CD1c-positive myeloid dendritic cell (primary cell): ENCODE data around the gene ZNF235.
A peak's percentile ranks its signal among the peaks of the same experiment; 100 is the strongest.
"Not testable (repeated sequence)": the region's sequence is repeated elsewhere in the genome, so short reads cannot be mapped to it uniquely, and the experiment has no call there.

ENCODE experiments used
- DNase-seq: peaks from one replicate; pipeline ENCODE4 v3.0.0-alpha.2; 2016; ENCODE audit errors: extremely low spot score

Gene ZNF235

DNA sequence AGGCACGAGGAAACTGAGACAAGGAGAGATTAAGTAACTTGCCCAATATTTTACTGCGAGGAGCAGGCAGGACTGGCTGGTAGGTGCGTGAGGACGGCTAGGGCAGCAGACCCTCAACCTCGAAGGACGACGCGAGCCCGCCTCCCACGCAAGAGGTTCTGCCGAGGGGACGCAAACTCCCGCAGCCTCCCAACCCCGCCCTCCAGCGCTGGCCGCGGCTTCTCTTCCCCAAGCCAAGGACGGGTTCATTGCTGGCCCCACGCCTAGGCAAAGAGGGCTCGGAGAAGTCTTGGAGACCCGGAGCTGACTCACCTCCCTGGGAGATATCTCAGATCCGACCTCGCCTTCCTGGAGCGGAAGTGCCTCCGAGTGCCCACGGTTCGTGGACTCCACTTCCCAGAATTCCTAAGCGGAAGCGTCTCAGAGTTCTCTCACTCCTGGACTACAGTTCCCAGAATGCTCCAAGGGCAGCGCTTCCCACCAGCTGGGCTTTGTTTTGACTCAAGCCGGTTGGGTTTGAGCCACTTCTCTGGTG lies at the start of gene ZNF235:
TSS of gene ZNF235 (minus strand) at position 367 of the 535 bp plus-strand sequence. CDS start 1,621 bp downstream, outside the sequence.
- peak; percentile 95 for DNase-seq

DNA sequence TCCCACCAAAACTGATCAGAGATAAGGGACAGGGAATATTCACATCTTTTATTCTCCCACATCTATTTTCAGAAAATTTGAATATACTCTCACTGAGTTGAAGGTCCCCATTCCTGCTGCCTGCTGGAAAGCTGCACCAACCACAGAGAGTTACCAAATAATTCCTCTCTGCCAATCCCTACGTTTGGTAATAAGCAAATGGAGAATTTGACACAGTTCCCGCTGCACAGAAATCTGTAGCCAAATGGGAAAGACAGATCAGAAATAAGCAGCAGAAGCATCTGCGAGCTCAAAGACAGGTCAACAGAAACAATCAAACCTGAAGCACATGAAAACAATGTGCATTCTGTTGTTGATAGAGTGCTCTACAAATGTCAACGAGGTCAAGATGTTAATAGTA lies 41.7 kb upstream of the ZNF235 start:
- no peak for DNase-seq

DNA sequence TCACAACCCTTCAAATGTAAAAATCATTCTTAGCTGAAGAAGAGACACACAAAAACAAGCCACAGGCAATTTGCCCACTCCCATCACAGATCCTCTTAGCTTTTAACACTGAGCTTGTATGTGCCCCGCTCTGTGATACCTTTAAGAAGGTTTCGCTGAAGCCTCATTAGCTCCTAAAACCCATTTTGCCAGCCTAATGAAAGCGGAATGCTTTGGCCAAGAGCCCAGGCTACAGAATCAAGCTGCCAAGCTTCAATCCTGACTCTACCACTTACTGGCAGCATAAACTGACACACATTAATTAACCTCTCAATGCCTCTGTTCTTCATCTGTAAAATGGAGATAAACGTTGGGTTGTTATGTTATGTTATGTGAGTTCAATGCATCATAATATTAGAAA lies 41.1 kb upstream of the ZNF235 start:
- DNase-seq: no peak

DNA sequence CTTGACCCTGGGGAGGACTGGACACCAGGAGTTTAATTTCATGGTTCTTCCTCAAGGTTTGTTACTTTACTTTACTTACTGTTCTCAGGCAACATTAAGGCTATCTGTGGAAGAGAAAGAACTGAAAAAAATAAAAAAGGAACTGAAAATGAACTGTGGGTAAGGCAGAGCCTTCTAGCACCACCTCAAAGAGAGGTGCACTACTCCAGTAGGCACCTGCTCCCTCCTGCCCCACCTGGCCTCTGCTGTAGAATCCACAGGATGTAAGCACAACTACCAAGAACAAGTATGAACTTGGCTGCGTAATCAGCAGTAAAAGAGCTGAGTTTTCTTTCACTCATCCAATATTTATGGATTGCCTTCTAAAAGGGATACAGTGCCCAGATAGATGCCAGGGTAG lies 39.4 kb upstream of the ZNF235 start:
- DNase-seq: no peak

DNA sequence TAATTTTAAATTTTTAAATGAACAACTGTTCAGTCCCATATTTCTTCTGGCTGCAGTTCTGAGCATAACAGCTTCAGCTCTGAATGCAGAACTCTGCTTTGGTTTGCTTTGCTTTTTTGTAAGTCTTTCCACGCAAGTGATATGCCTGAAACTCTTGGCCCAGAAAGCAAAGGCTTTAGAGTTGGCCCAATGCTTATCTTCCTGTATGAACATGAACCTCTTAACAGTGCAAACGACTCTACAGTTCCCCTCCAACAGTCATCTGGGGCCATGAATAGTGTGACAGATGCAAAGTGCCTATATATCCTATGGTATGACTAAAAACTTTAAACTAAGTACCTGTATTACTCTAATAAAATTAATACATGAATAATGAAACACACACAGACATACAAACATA lies 37.0 kb upstream of the ZNF235 start:
- DNase-seq: no peak

DNA sequence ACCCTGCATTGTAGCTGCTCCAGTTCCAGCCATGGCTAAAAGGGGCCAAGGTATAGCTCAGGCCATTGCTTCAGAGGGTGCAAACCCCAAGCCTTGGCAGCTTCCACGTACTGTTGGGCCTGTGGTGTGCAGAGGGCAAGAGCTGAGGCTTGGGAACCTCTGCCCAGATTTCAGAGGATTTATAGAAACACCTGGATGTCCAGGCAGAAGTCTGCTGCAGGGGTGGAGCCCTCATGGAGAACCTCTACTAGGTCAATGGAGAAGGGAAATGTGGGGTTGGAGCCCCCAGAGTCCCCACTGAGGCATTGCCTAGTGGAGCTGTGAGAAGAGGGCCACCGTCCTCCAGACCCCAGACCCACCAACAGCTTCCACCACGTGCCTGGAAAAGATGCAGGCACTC lies 29.8 kb upstream of the ZNF235 start:
- not testable (repeated sequence) for DNase-seq

DNA sequence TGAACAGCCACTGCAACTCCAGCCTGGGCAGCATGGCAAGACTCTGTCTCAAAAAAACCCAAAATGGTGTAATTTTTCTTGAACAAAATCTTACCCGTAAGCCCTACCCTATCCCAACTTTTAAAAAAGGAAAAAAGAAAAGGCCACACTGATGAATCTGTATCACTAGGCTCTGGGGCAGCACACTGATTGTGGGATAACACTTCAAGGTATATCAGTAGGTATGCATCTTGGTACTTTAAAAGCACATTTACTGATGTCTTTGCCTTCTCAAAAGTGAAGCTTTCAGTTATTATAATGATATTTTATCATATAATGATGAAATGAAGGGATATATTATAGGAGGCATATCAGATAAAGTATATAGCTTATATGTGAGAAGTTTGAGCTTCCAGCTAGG lies 27.3 kb upstream of the ZNF235 start:
- no peak for DNase-seq

DNA sequence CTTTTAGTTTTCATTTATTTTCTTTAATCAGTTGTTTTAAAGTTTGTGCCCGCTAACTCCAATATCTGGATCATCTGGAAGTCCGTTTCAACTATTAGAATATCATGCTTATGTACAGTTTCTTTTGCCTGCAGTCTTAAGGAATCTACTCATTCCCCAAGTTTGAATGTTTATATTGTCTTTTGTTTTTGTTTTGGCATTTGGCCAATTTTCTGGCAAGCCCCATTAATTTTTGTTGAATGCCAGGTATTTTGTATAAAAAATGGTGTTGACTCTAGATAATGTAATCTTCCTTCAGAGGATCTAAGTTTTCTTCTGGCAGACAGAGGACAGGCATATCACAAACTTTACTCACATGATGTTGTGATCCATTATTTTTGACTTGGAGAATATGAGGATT lies 11.1 kb upstream of the ZNF235 start:
- DNase-seq: no peak

DNA sequence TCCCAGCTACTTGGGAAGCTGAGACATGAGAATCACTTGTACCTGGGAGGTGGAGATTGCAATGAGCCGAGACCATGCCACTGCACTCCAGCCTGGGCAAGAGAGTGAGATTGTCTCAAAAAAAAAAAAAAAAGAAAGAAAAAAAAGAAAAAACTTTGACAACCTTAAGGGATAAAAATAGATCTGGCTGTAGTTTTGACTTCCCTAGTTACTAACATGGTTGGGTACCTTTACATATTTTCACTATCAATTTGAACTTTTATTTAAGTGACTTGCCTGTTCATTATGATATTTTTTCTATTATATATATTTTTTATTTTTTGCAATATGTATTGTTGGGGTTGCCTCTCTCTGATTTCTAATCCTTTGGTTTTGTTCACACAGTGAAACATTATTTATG lies 8.4 kb upstream of the ZNF235 start:
- DNase-seq: no peak

DNA sequence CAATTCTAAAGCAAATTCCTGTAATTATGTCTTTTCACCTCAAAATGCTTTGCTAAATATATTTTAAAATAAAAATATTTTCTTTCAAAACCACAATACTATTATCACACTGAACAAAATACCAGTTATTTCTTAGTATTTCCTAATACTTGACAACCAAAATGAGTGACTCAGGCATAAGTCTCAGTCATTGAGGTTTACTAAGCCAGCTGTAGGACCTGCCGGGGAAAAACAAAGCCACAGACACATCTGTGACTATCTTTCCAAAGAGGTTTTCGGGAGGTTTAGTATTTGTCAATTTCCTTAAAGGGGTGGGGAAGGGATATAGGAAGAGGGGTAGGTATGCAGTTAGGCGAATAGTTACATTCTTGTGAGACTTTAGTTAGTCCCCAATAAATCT lies 3.2 kb upstream of the ZNF235 start:
- no peak for DNase-seq

DNA sequence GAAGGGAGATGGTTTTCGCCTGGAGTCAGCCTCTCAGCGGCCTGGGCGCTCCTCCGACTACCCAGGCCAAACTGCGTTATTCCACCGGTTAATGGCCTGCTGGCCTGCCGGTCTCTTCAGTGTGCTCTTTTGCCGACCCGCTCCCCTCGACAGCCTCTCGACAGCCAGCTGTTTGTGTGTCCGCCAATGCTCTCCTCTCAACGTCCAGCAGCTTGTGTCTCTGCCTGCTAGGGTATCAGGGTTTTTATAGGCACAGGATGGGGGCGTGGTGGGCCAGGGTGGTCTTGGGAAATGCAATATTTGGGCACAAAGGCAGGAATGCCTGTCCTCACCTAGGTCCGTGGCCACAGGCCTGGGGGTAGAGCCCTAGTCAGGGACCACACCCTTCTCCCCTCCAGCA lies 1.5 kb upstream of the ZNF235 start:
- DNase-seq: no peak

DNA sequence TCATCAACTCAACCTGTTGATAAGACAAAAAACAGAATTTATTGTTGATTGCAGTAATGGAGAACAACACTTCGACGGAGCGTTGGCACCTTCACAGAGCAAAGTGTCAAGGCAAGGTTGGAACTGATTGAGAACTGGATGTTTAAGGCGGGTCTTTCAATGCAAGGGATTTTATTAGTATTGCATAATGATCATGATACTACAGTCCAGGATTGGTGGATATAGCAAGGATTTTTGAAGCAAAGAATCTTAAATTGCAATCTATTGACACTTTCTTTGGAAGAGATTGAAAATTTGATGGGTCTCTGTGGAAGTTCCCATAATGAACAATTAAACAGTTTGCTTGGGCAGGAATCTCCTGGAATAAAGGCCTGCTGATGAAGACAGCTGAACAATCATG lies 632 bp upstream of the ZNF235 start:
- DNase-seq: no peak

DNA sequence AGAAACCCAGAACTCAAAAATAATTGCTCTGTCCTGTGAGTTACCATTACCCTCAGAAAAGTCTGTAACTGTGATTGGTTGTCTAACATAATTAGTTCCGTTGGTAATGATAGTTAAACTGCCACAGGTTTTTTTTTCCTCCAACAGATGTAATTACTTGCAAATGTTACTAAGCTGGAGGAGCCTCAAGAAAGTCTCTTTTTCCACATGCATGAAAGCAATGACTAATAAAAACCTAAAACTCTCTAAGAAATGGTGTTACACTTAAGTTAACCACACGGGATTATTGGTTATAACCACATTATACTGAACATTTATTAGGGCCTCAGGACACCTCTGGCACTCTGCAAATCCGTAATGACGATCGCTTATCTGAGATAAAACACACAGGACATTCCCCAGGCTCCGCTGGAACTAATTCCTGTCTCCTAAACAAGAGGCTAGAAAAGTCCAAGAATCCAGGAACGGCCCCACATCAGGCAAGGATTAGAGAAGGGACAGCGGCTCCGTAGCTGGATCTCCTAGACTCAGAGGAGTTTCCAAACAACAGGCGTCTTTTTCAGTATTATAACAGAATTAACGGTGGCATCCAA lies 753 bp downstream of the ZNF235 start:
- DNase-seq: no peak

DNA sequence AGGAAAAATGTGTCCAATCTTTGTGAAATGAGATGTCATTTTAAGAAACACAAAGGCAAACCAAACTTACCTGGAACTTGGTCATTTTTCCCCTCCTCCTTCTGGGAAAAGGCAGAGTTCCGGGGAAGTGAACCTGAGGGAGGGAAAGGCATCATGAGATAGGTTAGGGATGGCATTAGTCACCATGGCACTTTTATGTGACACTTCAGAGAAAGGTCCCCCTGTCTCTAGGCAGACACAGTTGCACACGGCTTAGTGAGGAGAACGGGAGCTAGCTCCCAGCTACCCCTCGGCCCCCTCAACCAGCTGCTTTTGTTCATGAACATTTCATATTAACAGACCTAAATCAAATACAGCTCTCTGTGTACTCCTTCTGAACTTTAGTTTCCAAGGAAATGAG lies 1.5 kb downstream of the ZNF235 start:
- DNase-seq: no peak

DNA sequence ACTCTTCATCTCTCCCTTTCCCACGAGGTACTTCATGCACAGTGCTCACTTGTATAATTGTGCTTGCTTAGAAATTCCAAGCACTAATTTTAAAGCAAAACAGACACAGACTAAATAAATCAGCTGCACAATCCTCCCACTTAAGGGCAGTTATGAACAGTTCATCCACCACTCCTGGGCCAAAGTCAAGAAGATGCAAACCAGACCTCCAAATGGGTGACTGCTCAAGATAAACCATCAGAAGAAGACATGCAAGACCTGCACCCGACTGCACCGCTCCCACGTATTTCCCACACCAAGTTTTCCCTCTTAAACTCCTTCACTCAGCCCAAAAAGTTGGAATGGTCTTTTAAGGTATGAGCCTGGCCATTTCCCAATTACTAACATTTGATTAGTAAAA lies 19.9 kb downstream of the ZNF235 start:
- DNase-seq: no peak

DNA sequence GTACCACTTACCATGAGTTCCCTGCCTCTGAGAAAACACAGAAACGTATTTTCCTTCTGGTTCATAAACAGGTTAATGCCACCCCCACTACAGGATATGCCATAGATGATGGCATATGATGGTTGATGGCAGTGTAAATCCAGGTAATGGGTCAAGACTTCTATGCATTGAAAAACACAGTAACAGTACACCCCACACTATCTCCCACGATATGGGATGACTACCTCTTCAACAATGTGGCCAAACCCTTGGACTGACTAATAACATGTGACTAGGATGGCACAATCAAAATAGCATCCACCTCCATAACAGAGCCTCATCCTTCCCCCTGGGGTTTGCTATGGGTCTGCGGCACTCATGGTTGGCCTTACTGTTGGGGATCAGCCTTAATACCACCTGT lies 22.0 kb downstream of the ZNF235 start:
- no peak for DNase-seq

DNA sequence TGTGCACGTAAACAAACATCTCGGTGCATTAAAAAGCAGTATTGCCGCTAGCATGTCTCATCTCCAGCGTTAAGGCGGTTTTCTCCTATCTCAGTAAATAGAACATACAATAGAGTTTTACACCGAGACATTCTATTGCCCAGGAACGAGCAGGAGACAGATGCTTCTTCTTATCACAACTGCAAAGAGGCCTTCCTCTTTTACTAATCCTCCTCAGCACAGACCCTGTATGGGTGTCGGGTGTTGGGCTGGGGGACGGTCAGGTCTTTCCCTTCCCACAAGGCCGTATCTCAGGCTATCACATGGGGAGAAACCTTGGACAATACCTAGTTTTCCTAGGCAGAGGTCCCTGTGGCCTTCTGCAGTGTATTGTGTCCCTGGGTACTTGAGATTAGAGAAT lies 23.9 kb downstream of the ZNF235 start:
- DNase-seq: no peak

DNA sequence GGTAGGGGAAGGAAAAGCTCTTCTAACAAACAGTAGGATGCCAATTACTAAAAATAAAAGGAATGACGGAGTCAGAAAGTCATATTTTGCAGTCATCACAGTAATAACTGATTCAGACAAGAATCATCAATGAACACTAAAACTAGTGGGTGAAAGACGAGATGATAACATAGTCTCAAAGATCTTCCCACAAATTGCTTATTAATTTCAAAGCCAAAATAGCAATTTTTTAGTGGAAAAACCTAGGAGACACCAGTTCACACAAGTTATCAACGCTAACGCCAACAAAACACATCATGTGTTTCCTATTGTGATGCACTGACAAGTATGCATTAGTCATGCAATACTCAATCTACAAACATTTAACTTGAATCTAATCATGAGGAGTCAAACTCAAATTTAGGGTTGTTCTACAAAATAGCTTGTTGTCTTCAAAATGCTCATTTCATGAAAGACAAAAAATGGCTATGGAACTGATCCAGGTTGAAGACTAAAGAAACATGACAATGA lies 26.6 kb downstream of the ZNF235 start:
- DNase-seq: no peak

DNA sequence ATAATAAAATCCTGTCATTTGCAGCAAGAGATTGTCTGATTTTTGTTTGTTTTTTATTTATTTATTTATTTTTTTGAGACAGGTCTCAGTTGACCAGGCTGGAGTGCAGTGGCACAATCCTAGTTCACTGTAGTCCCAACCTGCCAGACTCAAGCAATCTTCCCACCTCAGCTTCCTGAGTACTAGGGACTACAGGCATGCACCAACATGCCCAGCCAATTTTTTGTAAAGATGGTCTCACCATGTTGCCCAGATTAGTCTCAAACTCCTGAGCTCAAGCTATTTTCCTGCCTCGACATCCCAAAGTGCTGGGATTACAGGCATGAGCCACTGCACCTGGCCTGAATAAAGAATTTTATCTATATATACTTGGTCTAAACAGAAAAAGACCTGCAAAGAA lies 27.5 kb downstream of the ZNF235 start:
- DNase-seq: no peak

DNA sequence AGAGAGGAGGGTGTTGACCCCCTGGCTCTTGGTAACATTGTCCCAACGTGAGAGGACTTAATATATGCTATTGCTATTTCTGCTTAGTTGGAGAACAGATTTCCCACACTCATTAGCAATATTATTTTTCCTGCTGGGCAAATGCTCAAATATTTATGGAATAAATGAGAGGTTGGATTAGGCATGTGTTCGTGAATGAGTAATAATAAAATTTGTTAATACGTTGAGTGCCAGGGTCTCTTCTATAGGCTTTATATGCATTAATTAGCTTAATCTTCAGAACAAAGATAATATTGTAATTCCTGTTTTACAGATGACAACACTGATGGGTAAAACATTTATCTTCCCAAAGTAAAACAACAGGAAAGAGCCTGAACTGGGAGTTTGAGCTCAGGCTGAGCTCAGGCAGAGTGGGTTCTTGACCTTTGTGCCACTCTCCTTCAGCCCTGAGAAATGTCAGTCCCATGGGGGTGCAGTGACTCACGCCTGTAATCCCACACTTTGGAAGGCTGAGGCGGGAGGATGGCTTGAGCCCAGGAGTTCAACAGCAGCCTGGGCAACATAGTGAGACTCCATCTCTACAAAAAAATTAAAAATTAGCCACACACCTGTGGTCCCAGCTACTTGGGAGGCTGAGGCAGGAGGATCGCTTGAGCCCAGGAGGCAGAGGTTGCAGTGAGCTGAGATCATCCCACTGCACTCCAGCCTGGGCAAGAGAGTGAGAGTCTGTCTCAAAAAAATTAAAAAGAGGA lies 44.0 kb downstream of the ZNF235 start:
- DNase-seq: no peak

DNA sequence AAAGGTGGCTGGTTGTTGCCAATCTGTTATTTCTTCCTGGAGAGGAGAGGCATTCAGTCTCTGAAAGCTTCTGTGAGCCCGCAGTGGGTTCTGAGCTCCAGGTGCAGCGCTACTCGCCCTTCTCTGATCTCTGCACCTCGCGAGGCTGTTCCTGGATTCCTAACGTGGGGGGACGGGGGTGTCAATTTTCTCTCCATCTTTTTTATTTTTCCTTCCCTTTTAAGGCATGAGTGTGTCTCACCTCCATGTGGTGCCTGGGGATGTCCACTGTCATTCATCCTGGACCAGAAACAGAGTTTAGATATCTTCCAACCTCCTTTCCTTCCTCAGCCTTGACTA lies 44.5 kb downstream of the ZNF235 start:
- no peak for DNase-seq

DNA sequence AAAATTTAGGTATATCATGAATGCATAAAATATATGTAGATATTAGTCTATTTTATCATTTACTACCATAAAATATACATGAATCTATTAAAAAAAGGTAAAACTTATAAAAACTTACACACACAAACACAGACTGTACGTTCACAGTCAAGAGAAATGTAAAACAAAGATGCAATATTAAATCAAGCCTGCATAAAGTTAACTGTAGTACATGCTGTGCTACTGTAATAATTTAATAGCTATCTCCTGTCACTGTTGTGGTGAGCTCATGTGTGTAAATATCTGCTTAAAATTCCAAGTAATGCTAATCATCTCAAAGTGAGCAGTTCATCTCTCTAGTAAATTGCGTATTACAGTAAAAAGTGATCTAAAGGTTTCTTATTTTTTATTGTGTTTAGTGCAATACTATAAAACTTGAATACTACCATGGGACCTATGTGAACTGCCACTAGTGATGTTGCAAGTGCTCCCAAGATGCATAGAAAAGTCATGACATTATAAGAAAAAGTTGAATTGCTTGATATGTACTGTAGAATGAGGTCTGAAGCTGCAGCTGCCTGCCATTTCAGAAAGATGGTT lies 45.9 kb downstream of the ZNF235 start:
- DNase-seq: no peak

DNA sequence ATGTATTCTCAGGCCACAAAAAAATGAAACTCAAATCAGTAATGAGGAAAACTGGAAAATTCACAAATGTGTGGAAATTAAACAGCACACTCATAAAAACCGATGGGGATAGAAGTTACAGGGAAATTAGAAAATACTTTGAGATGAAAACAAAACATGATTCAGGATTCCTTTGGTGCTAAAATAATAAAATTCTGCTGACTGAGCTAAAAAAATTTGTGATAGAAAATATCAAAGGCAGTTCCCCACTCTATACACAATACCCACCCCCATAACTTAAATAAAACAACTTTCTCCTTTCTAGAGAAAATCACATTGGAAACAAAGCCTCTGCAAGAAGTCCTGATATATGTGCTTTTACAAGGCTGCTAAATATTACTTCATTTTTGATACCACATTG lies 46.7 kb downstream of the ZNF235 start:
- no peak for DNase-seq
